Measurements from ENCODE around the gene LRRC63.
A peak's percentile ranks its signal among the peaks of the same experiment; 100 is the strongest.
"Not testable (repeated sequence)": the region's sequence is repeated elsewhere in the genome, so short reads cannot be mapped to it uniquely, and the experiment has no call there.

LRRC63 gene, protein sequence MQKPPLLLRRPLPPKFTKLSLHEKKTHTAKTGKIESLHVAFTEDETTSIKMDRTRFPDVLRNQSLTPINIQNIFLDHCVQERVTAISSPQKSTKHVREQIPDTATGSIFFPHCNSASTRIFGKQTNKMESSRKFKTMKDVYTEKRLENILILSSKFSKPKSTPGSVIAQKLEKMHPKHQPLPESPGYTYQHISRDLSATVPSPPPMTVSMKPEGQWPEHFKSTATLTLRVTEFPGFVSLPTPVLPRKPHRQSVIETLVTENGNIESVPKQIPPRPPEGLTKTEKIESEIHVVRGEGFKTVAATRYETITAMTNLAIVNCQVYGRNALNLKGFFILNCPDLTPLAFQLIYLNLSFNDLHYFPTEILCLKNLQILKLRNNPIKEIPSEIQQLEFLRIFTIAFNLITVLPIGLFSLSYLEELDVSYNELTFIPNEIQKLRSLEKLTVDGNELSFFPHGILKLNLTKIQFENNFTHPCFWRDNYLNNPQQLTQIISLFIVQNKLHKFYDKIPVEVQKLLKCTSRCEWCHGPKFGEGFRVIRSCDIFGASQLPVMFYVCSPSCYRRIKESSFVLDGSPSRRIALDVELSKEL

GRCh38 chr13:46211483-46212351, at the start of gene LRRC63:
LRRC63 (plus strand) TSS chr13:46211928; CDS start chr13:46213035, 1,107 bp downstream.
- peak; percentile 44 for DNase-seq (ENCODE audit: low read depth)
- peak within 1 kb of the TSS; percentile 59 for H3K4me3 ChIP-seq (ENCODE audit: low read length)

DNA sequence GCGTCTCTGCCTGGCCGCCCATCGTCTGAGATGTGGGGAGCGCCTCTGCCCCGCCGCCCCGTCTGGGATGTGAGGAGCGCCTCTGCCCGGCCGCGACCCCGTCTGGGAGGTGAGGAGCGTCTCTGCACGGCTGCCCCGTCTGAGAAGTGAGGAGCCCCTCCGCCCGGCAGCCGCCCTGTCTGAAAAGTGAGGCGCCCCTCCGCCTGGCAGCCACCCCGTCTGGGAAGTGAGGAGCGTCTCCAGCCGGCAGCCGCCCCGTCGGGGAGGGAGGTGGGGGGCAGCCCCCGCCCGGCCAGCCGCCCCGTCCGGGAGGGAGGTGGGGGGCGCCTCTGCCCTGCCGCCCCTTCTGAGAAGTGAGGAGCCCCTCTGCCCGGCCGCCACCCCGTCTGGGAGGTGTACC, 49.0 kb upstream of the LRRC63 start:
- H3K4me3 ChIP-seq (ENCODE audit: low read length) = not testable (repeated sequence)

More at GRCh38 chr13:46211483-46212351, at the start of gene LRRC63:
- TF ChIP-seq, protein P1, sequence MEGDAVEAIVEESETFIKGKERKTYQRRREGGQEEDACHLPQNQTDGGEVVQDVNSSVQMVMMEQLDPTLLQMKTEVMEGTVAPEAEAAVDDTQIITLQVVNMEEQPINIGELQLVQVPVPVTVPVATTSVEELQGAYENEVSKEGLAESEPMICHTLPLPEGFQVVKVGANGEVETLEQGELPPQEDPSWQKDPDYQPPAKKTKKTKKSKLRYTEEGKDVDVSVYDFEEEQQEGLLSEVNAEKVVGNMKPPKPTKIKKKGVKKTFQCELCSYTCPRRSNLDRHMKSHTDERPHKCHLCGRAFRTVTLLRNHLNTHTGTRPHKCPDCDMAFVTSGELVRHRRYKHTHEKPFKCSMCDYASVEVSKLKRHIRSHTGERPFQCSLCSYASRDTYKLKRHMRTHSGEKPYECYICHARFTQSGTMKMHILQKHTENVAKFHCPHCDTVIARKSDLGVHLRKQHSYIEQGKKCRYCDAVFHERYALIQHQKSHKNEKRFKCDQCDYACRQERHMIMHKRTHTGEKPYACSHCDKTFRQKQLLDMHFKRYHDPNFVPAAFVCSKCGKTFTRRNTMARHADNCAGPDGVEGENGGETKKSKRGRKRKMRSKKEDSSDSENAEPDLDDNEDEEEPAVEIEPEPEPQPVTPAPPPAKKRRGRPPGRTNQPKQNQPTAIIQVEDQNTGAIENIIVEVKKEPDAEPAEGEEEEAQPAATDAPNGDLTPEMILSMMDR (conservative IDR thresholded peaks at IDR 0.05; ENCODE audit: low read length) = no peak

DNA sequence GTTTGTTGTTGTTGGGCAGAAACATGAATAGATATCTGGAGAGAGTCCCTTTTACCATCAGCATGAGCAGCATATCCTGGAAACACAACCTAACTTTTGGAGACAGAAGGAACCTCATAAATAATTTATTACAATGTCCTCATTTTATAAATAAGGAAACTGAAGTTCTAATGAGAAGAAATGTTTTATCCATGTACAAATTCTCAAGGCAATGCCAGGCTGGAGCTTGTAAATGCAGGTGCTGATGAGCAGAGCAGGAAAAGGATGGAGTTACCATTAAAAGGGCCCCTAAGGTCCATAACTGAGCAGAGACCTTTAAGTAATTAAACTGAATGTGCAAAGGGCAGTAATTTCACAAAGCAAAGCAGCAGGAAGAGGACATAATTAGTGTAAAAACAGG, 47.1 kb upstream of the LRRC63 start:
- no peak overlapping the region for H3K4me3 ChIP-seq (ENCODE audit: low read length)
- DNase-seq (ENCODE audit: low read depth) = no peak
- TF ChIP-seq, protein P1 (conservative IDR thresholded peaks at IDR 0.05; ENCODE audit: low read length) = no peak

More for the DNA sequence above, 49.0 kb upstream of the LRRC63 start:
- DNase-seq (ENCODE audit: low read depth) = not testable (repeated sequence)

DNA sequence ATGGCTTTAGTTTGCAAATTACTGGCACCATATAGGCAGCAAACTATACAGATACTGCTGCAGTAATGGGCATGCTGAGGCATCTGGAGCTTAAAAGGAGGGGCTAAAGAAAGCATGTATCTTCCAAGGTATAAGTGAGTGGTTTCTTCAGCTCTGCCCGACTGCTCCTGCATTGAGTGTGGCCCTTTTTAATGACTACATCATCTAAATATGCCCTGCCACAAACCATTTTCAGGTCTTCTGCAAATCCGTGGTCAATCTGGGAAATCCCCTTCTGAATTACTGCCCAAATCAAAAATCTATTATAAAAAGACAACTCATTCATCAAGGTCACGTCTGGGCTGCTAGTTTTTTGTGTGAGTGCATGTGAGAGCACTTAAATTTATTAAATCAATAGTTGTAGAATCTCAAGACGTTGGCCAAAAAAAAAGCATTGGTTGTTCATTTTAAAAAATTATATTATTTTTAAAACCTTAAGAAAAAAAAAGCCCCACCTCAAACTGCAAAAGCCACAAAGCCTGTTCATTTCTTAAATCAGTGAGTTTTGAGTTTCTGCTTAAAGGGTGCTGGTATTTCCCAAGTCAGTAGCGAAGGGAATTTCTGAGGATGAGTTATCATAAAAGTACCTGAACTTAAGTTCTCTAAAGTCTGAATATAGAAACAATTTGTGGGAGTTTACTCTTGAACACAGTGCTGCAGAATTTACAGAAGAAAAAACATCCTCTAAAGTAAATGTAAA, 46.1 kb upstream of the LRRC63 start:
- no peak for DNase-seq (ENCODE audit: low read depth)
- TF ChIP-seq, protein P1 (conservative IDR thresholded peaks at IDR 0.05; ENCODE audit: low read length) = no peak
- no peak overlapping the region for H3K4me3 ChIP-seq (ENCODE audit: low read length)

DNA sequence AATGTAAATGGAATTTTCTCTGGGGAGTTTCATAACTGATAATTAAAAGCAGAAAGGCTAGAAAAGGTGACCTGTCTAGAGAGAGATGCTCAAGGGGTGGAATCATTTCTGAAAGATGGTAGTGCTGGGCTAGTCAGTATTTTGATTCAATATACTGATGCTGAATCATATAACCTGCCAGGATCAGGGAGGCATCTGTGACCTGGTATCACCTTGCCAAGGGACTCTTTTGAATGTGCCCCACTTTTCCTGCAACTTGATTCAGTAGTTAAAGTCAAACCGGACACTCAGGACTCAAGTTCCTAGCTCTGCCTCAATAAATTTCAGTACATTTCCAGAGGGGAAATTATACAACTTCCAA, 45.5 kb upstream of the LRRC63 start:
- TF ChIP-seq, protein P1 (conservative IDR thresholded peaks at IDR 0.05; ENCODE audit: low read length) = no peak
- no peak overlapping the region for H3K4me3 ChIP-seq (ENCODE audit: low read length)

GRCh38 chr13:46166947-46167610, 44.6 kb upstream of the LRRC63 start:
- H3K4me3 ChIP-seq (ENCODE audit: low read length) = no peak overlapping the region
- DNase-seq (ENCODE audit: low read depth) = no peak
- TF ChIP-seq, protein P1 (conservative IDR thresholded peaks at IDR 0.05; ENCODE audit: low read length) = no peak

More for the DNA sequence above, 45.5 kb upstream of the LRRC63 start:
- no peak for DNase-seq (ENCODE audit: low read depth)
